ENCODE data around the gene CHST11.

DNA sequence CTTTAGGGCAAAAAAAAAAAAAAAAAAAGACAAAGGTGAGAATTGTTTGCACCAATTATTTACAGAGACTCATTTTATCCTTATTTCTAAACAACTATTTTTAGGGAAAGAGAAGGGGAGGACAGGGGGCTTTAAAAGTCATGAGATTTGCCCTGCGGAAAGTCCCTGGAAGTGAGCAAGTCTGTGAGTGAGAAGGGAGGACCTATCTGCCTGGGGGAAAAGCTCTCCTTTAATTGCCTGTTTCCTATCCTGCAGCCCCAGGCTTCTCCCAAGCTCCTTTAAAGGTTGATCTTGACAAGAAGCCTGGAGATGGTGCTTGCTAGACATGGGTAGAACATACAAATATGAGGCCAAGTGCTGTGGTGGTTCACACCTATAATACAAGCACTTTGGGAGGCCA is 8.3 kb upstream of the CHST11 start:
- TF ChIP-seq POLR2A (IDR thresholded peaks at IDR 0.05) = no peak
- TF ChIP-seq, protein P1, sequence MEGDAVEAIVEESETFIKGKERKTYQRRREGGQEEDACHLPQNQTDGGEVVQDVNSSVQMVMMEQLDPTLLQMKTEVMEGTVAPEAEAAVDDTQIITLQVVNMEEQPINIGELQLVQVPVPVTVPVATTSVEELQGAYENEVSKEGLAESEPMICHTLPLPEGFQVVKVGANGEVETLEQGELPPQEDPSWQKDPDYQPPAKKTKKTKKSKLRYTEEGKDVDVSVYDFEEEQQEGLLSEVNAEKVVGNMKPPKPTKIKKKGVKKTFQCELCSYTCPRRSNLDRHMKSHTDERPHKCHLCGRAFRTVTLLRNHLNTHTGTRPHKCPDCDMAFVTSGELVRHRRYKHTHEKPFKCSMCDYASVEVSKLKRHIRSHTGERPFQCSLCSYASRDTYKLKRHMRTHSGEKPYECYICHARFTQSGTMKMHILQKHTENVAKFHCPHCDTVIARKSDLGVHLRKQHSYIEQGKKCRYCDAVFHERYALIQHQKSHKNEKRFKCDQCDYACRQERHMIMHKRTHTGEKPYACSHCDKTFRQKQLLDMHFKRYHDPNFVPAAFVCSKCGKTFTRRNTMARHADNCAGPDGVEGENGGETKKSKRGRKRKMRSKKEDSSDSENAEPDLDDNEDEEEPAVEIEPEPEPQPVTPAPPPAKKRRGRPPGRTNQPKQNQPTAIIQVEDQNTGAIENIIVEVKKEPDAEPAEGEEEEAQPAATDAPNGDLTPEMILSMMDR (IDR thresholded peaks at IDR 0.05 in 8 of 11, conservative IDR thresholded peaks at IDR 0.05 in 3 of 11) = no peak

Measured in spleen (tissue), 7 donors.